Non-pigmented ciliary epithelial cell (primary cell): ENCODE measurements around the gene PRKAB1.
"Not testable (repeated sequence)": the region's sequence is repeated elsewhere in the genome, so short reads cannot be mapped to it uniquely, and the experiment has no call there.

ENCODE experiments used
- DNase-seq: peaks from one replicate; pipeline ENCODE4 v3.0.0-alpha.2; 2010; ENCODE audit warnings: low read depth

The PRKAB1 gene, protein sequence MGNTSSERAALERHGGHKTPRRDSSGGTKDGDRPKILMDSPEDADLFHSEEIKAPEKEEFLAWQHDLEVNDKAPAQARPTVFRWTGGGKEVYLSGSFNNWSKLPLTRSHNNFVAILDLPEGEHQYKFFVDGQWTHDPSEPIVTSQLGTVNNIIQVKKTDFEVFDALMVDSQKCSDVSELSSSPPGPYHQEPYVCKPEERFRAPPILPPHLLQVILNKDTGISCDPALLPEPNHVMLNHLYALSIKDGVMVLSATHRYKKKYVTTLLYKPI

DNA sequence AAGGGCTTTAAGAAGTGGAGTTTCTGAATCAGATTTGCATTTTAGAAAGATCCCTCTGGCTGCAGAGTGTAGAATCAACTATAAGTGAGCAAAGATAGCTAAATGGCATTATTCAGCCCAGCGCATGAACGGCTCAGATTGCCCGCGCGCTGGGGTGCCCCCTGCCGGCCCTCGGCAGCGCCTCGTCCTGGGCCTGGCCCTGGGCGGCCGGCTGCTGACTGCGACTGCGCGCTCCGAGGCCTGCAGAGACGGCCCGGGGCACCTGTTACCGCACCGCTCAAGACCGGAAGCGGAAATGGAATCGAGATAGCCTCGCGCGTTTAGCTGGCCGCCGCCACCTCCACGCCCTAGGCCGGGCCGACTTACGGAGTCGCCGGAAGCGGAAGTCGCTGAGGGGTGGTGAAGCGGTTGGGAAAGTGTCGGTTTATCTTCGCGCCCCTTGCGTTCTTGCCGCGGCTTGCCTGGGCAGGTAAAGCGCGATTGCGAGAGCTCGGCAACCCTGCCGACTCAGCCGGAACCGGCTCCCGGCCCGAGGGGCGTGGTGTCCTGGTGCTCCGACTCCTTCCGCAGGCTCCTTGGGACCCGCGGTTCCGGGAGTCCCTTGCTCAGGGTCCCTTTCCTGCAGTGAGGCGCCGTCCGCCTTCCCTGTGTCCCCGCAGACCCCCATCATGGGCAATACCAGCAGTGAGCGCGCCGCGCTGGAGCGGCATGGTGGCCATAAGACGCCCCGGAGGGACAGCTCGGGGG, at the start of gene PRKAB1:
TSS of gene PRKAB1 (plus strand) at position 557 of the 747 bp plus-strand sequence. CDS start at position 669, 112 bp downstream.
- DNase-seq, result peak; percentile 83

DNA sequence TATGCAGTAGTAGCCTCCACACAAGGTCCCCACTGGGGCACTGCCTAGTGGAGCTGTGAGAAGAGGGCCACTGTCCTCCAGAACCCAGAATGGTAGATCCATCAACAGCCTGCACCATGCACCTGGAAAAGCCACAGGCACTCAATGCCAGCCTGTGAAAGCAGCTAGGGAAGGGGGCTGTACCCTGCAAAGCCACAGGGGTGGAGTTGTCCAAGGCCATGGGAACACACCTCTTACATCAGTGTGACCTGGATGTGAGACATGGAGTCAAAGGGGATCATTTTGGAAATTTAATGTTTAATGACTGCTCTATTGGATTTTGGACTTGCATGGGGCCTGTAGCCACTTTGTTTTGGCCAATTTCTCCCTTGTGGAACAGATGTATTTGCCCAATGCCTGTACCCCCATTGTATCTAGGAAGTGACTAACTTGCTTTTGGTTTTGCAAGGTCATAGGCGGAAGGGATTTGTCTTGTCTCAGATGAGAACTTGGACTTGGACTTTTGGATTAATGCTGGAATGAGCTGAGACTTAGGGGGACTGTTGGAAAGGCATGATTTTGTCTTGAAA, 49.5 kb upstream of the PRKAB1 start:
- not testable (repeated sequence) for DNase-seq

DNA sequence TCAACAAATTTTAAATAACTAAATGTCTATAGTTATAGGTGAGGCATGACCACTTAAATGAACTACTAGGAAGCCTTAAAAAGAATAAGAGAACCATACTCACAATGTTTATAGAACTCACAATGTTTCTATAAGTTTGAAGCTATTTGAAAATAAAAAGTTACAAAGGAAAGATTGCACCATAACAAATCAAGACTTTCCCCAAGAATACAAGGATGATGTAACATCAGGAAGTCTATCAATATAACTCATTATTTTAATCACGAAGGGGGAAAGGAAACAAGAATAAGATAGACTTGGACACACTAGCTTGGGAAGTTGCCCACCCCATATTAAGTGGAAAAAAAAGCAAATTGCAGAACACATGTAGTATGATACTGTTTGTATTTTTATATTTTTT, 47.4 kb upstream of the PRKAB1 start:
- DNase-seq, result no peak

DNA sequence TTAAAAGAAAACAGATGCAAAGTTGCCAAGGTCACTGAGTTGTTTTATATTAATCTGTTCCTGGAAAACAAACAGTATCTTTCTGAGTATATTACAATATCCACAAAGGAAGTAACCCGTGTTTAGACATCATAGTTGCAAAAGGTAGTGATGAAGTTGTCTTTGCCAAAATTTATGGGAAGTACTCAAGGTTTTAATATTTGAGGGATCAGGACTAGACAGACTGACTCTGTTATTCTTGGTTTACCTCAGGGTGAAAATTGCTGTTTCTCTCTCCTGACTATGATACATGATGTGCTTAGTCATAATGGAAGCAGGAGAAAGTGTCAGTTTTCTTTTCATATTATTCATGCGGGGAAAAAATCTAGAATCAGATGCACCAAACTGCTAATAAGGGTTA, 46.1 kb upstream of the PRKAB1 start:
- DNase-seq, result no peak

DNA sequence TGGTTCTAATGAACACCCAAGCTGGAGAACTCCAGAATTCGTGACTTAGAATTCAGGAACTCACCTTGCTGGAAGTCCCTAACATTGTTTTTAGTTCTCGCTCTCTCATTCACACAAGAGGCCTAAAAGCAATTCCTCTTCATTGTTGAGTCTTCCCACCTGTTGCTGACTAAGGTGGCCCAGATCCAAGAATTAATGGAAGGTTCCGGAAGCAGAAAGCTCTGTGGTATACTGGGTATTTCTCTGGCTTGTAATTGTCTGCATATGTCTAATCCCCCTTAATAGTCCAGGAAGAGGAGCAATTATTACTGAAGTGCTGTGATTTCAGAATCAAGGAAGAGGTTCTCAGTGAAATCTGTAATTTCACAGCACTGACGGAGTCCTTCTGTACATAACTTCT, 43.0 kb upstream of the PRKAB1 start:
- no peak for DNase-seq

DNA sequence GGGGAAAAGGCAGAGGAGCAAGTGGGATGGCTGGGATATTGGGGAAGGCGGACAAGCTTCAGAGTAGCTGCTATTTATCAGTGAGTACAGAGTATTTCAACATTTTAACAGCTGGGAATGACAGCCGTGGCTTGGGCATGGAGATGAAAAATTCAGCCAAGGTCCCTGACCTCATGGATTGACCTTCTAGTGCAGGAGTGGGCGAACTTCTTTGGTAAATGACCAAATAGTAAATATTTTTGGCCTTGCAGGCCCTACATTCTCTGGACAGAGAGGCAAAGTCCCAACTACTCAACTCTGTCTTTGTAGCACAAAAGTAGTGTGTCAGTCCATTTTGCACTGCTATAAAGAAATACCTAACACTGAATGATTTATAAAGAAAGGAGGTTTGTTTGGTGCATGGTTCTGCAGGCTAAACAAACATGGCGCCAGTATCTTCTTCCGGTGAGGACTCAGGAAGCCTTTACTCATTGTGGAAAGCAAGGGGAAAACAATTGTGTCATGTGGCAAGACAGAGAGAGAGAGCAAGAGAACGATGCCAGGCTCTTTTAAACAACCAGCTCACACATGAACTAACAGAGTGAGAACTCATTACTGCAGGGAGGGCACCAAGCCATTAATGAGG, 40.8 kb upstream of the PRKAB1 start:
- DNase-seq, result no peak

DNA sequence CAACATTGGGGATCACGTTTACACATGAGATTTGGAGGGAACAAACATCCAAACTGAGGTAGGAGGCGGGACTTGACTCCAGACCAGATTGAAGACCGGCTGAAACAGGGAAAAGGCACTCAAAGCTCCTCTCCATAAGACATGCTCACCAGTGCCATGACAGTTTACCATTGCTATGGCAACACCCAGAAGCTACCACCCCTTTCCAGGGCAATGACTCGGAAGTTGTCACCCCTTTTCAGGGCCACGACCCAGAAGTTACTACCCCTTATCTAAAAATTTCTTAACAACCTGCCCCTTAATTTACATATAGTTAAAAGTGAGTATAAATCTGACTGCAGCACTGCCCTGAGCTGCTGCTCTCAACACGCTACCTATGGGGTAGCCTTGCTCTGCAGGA, 40.2 kb upstream of the PRKAB1 start:
- no peak for DNase-seq

DNA sequence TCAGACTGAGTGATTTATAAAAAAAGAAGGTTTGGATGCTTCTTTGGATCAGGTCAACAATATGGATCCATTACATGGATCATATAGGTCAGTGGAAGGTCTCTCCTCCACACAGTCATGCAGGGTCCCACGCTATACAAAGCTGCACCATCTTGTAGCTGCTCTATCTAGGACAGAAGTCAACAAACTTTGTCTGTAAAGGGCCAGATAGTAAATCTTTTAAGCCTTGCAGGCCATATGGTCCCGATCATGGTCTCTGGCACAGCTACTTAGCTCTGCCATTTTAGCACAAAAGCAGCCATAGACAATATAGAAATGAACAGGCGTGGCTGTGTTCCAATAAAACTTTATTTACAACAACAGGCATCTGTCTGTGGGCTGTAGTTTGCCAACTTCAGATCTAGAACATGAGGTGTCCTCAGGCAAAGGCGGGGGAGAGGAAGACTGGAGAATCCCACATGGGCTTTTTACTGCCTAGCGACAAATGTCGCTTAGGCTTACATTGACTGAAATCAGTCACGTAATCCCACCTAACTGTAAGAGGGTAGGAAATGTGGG, 37.6 kb upstream of the PRKAB1 start:
- DNase-seq, result no peak

DNA sequence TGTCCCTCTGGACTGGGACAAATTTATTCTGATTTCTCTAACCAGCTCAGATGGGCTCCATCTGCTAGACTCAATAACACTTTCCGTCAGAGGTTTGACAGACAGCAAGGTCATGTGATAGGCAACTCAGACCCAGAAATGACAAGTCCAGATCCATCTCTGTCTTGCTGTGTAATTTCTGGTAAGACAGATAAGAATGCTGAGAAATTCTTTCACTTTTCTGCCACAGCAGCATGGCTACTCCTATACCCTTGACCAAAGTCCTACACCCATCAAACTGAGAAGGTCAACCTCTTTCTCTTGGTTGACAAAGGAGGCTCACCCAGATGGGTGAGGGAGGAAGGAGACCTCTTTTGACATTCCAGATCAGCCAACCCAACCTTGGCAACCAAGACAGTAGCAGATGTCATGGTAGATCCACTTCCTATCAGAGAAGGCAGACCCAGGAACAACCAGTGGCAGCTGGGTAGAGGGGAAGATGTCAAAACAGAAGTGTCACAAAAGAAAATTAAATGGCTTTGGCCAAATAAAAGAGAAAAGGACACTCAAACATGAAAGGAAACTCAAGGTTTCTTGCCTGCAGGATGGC, 36.9 kb upstream of the PRKAB1 start:
- DNase-seq, result no peak

DNA sequence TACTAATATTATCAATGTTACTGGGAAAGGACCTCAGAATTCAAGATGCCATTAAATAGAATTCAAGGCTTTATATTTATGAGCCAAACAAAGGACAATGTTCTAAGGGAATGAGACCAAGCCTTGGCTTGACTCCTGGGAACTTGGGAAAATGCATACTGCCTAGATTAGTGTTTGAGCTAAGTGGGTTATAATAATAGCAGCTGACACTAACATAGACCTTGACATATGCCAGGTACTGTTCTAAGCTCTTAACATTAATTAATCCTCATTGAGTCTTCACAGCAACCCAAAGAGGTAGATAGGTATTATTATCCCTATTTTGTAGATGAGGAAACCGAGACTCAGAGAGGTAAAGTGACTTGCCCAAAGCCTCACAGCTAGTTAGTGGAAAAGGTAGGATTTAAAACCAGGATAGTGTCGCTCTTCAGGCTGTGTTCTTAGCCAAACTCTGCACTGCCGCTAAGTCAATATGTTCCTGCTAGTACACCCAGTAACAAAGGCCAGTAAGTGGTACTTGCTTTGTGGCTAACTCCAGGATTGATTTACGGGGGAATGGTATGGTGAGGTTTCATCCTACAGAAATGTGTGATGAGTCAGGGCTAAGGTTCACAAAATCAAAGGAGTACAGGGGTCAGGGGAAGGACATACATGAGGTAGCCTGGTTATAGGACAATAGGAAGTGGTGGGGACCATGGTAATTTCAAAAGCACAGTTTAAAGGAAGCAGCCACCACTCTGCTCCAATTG, 35.8 kb upstream of the PRKAB1 start:
- DNase-seq, result peak; percentile 40

DNA sequence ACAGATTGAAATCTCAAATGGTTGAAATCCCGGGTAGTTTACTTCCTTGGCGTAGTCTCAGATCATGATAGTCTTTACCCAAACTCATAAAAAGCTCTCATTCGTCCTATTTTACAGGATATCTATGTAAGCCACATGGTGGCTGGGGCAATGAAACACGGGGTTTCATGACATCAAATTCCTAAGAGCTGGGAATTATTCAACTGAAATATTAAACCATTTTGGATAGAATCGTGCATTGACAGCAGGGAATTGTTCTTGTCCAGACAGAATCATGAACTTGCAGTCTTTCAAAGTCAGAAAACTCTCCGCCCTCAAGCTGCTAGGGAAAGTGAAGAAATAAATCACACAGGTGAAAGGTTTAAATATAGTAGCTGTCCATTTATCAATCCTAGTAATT, 33.2 kb upstream of the PRKAB1 start:
- no peak for DNase-seq

DNA sequence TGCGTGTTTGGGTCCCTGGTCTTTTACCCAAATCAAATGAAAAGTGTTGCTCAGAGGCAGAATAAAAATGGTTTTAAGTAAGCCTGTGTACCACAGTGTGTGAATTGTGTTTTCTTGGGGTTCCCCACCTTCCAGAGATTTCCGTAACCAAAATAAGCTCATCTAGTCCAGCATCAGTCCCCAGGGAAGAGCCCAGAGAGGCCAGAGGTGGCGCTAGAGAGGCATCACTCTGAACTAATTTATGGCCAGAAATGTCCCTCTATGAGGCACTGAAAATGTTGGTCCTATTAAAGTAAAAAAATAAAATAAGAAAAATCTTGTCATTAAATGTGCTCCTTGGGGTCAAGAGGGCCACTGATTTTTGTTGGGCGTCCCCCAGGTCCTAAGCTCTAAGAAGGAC, 24.9 kb upstream of the PRKAB1 start:
- no peak for DNase-seq

DNA sequence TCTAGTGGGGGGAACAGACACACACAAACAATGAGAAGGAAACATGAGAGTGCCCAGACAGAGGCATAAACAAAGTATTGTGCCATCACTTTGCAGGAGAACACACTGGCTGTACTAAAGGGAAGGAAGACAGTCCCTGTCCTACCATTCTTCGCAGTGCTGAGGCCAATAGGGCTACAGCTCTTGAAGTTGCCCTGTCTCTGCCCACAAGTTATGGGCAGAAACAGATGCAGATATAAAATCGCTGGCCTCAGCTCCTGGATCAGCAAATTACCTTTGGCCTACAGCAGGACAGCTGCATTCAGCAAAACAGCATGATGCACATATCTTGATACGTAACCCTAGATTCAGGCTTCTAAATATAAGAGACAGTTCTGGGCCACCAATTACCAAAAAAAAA, 23.0 kb upstream of the PRKAB1 start:
- no peak for DNase-seq

DNA sequence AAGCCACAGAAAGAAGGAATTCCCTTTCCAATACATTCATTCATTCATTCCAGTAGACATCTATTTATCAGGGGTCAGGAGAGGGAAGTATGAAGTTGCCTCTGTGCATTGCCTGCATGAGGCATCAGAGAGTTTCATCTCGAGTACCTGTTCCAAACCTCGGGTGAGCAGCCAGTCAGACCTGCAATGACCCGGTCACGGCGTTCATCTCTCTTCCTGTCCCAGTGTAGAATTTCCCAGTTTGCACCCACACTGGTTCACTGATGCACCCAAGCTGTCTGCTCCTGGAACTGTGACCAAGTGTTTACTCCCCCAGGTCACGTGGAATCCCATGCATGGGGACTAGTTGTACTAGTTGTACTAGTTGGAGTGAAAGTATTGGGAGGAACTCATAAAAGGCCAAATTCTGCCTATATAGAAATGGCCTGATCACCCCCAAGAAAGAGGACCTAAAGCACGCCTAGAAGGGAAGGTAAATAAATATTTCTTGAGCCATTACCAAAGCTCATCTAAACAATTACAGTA, 22.3 kb upstream of the PRKAB1 start:
- DNase-seq, result no peak

DNA sequence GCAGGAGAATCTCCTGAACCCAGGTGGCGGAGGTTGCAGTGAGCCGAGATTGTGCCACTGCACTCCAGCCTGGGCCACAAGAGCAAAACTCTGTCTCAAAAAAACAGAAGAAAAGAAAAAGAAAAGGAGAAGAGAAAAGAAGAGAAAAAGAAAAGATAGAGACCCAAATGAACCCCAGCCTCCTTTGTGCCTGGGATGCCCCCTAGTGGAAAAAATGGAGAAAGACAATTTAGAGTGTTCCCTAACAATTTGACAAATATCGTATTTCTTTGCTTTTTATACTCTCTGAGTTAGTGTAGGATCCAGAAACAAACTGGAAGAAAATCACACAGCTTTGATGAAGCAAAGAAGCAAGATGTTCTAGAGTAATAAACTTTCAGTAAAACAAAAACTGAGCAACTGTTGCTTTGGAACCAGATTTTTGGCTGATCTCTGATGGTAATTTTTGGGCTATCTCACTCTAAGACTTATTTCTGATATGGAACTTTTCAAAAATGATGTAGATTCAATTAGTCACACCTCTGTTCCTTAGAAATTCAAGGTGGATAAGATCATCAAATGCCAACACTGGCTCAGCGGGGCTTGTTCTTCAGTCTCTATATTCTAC, 18.6 kb upstream of the PRKAB1 start:
- DNase-seq, result no peak

DNA sequence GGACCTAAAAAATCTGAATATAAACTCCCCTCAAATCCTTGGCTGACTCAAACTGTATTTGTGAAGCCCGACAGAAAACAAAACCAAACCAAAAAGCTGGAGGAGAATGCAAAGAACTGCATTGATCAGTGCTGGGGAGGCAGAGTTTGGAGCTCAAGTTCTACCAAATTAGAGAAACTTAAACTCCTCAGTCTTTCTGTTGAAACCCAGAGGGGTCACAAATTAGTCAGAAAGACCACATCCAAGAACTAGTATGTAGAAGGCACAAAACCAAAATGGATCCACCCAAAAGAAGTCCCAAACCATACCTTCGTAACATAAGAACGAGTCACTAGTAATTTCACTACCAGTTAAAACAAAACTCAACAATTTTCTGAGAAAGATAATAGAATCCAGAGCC, 15.3 kb upstream of the PRKAB1 start:
- DNase-seq, result no peak

DNA sequence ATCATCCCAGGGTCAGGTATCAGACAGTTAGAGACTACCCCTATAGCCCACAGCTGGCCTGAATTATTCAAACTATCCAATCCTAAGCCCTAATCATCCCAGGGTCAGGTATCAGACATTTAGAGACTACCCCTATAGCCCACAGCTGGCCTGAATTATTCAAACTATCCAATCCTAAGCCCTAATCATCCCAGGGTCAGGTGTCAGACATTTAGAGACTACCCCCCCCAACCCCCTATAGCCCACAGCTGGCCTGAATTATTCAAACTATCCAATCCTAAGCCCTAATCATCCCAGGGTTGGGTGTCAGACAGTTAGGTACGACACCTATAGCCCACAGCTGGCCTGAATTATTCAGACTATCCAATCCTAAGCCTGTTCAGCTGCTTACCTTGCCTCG, 10.9 kb upstream of the PRKAB1 start:
- not testable (repeated sequence) for DNase-seq

DNA sequence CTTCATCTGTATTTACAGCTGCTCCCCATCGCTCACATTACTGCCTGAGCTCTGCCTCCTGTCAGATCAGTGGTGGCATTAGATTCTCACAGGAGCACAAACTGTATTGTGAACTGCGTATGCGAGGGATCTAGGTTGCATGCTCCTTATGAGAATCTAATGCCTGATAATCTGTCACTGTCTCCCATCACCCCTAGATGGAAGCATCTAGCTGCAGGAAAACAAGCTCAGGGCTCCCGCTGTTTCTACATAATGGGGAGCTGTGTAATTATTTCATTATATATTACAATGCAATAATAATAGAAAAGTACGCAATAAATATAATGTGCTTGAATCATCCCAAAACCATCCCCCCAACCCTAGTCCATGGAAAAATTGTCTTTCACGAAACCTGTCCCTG, 9.8 kb upstream of the PRKAB1 start:
- not testable (repeated sequence) for DNase-seq

DNA sequence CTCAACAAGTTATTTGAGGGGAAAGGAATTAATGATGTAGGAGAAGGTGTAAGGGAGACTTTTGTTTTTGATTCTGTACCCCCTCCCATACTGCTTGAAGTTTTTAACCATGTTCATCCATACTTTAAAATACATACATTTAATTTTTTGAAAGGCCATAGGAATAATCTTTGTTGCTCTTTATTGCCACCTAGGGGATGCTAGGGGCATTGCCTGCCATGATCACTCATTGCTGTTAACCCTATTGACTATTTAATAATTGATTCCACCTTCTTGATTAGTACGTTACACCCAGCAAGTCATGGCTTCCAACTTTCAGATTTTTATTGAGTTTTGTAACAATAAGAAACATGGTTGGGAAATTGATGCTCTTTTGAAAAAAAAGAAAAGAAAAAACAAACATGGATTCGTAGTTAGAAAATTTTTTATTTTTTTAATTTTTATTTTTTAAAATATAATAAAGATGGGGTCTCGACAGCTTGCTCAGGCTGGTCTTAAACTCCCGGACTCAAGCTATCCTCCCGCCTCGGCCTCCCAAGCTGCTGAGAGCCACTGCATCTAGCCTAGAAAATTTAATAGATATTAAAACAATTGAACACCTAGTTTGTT, 8.5 kb upstream of the PRKAB1 start:
- DNase-seq, result no peak

DNA sequence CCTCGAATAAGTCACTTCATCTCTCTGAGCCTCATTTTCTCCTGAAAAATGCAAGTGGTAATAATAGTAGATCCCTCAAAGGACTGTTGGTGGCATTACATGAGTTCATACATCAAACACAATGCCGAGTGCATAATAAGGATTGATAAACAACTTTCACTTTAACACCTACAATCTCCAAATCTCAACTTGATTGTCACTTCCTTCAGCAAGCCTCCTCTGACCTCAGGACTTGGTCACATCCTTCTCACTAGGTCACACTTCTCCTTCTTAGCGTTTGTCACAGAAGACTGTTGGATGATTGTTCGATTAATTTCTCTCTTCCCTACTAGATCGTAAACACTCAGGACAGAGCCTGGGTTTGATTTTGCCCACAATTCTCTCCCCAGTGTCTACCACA, 7.9 kb upstream of the PRKAB1 start:
- DNase-seq, result no peak
